PC-3 (cell line): ENCODE measurements around the gene SIVA1.

Experiments
- EZH2 ChIP-seq: fragments of 300-600 bp; sonication (generic); IDR thresholded peaks from one replicate; pipeline ENCODE4 v1.6.1; 2017; ENCODE audit warnings: antibody characterized with exemption, mild to moderate bottlenecking, low read length; ENCODE audit not compliant: unreplicated experiment
- EZH2phosphoT487 ChIP-seq: fragments of 300-600 bp; sonication (generic); IDR thresholded peaks from 2 replicates; pipeline ENCODE4 v1.6.1; 2018; ENCODE audit warnings: mild to moderate bottlenecking, antibody characterized with exemption, low read length, borderline replicate concordance
- TF ChIP-seq, protein P1 (sequence below): fragments of 300-600 bp; sonication (generic); conservative IDR thresholded peaks from 2 replicates; pipeline ENCODE4 v1.5.1; 2017; ENCODE audit warnings: antibody characterized with exemption, low read depth, mild to moderate bottlenecking, low read length

GRCh38 chr14:104746934-104747481 is 5.9 kb upstream of the SIVA1 start:
- TF ChIP-seq, protein P1, sequence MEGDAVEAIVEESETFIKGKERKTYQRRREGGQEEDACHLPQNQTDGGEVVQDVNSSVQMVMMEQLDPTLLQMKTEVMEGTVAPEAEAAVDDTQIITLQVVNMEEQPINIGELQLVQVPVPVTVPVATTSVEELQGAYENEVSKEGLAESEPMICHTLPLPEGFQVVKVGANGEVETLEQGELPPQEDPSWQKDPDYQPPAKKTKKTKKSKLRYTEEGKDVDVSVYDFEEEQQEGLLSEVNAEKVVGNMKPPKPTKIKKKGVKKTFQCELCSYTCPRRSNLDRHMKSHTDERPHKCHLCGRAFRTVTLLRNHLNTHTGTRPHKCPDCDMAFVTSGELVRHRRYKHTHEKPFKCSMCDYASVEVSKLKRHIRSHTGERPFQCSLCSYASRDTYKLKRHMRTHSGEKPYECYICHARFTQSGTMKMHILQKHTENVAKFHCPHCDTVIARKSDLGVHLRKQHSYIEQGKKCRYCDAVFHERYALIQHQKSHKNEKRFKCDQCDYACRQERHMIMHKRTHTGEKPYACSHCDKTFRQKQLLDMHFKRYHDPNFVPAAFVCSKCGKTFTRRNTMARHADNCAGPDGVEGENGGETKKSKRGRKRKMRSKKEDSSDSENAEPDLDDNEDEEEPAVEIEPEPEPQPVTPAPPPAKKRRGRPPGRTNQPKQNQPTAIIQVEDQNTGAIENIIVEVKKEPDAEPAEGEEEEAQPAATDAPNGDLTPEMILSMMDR: no peak
- TF ChIP-seq EZH2phosphoT487 (no peak), EZH2 (no peak)
